HL-60 (cell line): ENCODE data around the gene MMP28.

Experiments used
- DNase-seq, 2 experiments: peaks; one replicate each; pipeline ENCODE4 v3.0.0-alpha.2; 2010 to 2020; ENCODE audit warnings: low read depth in 1 of 2, low spot score in 1 of 2
- H3K27ac ChIP-seq: fragments of 250-450 bp; sonication (Bioruptor Pico); replicated peaks from 2 replicates; pipeline ENCODE4 v1.5.1; 2020; ENCODE audit warnings: mild to moderate bottlenecking, moderate library complexity
- H3K27me3 ChIP-seq: fragments of 250-450 bp; sonication (Bioruptor Pico); 2 replicates; pipeline ENCODE4 v1.5.1; 2021; ENCODE audit warnings: mild to moderate bottlenecking, moderate library complexity; ENCODE audit not compliant: insufficient read depth, poor library complexity, severe bottlenecking
- H3K4me3 ChIP-seq: replicated peaks from 2 replicates; pipeline ENCODE4 v1.5.1; 2011; ENCODE audit warnings: mild to moderate bottlenecking, control low read depth, low read length; ENCODE audit not compliant: insufficient read depth
- GABPA ChIP-seq: IDR thresholded peaks from 2 replicates; pipeline ENCODE4 v1.6.1; 2012; ENCODE audit warnings: low read depth
- POLR2AphosphoS5 ChIP-seq: IDR thresholded peaks from 2 replicates; pipeline ENCODE4 v1.6.1; 2012; ENCODE audit warnings: low read depth
- SPI1 ChIP-seq: IDR thresholded peaks from 2 replicates; pipeline ENCODE4 v1.6.1; 2012; ENCODE audit warnings: low read depth, mild to moderate bottlenecking, borderline replicate concordance
- TF ChIP-seq, protein P1 (sequence below): IDR thresholded peaks from one replicate; pipeline ENCODE4 v1.5.1; 2011; ENCODE audit warnings: low read length, control low read depth, inconsistent platforms; ENCODE audit not compliant: insufficient read depth
- TF ChIP-seq, protein P2 (sequence below): IDR thresholded peaks from 2 replicates; pipeline ENCODE4 v1.6.1; 2012; ENCODE audit warnings: low read depth; ENCODE audit not compliant: insufficient replicate concordance

MMP28 gene

DNA sequence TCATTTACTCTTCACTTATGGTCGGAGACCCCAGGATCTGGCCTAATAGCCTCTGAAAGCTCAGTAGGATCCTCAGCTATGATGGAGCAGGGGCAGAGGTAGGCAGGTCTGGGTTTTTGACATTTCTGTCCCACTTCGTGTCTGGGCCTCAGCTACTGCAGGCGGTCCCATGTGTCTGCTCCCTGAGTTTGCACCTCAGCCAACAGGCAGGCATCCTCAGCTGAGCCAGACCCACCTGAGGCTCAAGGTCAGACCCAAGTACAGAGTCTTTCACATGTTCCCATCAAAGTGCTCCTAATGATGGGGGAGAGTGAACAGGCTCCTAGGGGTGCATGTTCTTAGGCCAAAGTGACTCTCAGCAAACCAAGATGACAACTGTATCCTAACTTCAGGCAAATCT, 66.9 kb downstream of the MMP28 start:
- Histone ChIP-seq H3K27ac (no peak overlapping the region), H3K27me3 (peaks cover 2% of the 10 kb centered on the region), H3K4me3 (no peak overlapping the region)
- TF ChIP-seq POLR2AphosphoS5 (no peak), GABPA (no peak), SPI1 (no peak)
- TF ChIP-seq, protein P1, sequence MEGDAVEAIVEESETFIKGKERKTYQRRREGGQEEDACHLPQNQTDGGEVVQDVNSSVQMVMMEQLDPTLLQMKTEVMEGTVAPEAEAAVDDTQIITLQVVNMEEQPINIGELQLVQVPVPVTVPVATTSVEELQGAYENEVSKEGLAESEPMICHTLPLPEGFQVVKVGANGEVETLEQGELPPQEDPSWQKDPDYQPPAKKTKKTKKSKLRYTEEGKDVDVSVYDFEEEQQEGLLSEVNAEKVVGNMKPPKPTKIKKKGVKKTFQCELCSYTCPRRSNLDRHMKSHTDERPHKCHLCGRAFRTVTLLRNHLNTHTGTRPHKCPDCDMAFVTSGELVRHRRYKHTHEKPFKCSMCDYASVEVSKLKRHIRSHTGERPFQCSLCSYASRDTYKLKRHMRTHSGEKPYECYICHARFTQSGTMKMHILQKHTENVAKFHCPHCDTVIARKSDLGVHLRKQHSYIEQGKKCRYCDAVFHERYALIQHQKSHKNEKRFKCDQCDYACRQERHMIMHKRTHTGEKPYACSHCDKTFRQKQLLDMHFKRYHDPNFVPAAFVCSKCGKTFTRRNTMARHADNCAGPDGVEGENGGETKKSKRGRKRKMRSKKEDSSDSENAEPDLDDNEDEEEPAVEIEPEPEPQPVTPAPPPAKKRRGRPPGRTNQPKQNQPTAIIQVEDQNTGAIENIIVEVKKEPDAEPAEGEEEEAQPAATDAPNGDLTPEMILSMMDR: no peak
- TF ChIP-seq, protein P2, sequence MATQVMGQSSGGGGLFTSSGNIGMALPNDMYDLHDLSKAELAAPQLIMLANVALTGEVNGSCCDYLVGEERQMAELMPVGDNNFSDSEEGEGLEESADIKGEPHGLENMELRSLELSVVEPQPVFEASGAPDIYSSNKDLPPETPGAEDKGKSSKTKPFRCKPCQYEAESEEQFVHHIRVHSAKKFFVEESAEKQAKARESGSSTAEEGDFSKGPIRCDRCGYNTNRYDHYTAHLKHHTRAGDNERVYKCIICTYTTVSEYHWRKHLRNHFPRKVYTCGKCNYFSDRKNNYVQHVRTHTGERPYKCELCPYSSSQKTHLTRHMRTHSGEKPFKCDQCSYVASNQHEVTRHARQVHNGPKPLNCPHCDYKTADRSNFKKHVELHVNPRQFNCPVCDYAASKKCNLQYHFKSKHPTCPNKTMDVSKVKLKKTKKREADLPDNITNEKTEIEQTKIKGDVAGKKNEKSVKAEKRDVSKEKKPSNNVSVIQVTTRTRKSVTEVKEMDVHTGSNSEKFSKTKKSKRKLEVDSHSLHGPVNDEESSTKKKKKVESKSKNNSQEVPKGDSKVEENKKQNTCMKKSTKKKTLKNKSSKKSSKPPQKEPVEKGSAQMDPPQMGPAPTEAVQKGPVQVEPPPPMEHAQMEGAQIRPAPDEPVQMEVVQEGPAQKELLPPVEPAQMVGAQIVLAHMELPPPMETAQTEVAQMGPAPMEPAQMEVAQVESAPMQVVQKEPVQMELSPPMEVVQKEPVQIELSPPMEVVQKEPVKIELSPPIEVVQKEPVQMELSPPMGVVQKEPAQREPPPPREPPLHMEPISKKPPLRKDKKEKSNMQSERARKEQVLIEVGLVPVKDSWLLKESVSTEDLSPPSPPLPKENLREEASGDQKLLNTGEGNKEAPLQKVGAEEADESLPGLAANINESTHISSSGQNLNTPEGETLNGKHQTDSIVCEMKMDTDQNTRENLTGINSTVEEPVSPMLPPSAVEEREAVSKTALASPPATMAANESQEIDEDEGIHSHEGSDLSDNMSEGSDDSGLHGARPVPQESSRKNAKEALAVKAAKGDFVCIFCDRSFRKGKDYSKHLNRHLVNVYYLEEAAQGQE: no peak
- no peak for DNase-seq

DNA sequence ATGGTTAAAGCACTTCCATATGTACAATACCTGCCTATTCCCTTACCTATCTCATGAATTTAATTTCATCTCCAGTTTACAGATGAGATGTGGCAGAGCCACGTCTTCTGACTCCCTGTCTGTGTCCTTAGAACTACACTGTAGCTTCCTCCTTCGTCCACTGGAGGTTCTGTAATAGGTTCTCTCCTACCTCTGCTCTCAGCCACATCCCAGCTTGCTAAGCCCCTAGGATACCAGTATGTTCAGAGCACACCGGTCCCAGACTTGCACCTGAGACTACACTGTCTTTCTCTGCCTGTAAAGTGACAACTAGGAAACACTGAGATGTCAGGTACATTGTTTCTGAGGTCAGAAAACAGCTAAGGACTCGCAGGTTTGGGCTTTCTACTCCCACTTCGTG, 67.8 kb downstream of the MMP28 start:
- Histone ChIP-seq H3K4me3 (no peak overlapping the region), H3K27me3 (peaks cover 2% of the 10 kb centered on the region), H3K27ac (no peak overlapping the region)
- TF ChIP-seq GABPA (no peak), SPI1 (no peak), POLR2AphosphoS5 (no peak)
- TF ChIP-seq, protein P2: no peak
- TF ChIP-seq, protein P1: no peak
- DNase-seq: no peak

DNA sequence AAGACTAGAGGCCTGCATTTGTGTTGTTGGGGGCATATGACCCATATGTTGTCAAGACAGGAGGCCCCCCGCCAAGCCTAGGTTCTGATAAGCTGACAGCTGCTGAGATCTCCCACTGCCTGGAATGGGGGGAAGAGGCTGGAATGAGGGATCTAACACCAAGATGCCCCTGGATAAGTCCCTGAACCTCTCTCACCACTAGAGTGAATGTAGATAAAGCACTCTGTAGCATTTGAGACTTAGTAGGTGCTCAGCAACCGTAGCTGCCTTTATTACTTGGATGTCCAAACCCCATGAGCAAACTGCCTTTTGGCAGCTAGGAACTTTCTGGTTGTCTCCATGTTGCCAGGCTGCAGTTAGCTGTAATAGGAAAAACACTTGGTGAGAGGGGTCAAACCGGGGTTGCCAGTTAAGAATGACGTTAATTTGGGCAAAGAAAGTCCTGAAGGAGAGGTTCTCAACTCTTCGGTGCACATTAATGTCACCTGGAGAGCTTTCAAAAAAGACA, 68.4 kb downstream of the MMP28 start:
- H3K27me3 ChIP-seq: no peaks in the 10 kb centered on the region
- H3K27ac ChIP-seq: no peak overlapping the region
- no peak overlapping the region for H3K4me3 ChIP-seq
- TF ChIP-seq GABPA: no peak
- TF ChIP-seq POLR2AphosphoS5: no peak
- no peak for TF ChIP-seq SPI1
- TF ChIP-seq, protein P2: no peak
- TF ChIP-seq, protein P1: no peak
- DNase-seq: no peak
